SHP77 treated with DMSO at 0.1 percent for 48 hours (cell line): Measurements from ENCODE around the gene SASH1.
"Not testable (repeated sequence)": the region's sequence is repeated elsewhere in the genome, so short reads cannot be mapped to it uniquely, and the experiment has no call there.

ENCODE experiments used
- DNase-seq: peaks from one replicate; lab custom pipeline; 2025; lab: John Stamatoyannopoulos, UW

Gene SASH1

GRCh38 chr6:148370176-148370575 is 27.5 kb downstream of the SASH1 start:
- DNase-seq, result no peak

GRCh38 chr6:148374040-148374774 is 31.6 kb downstream of the SASH1 start:
- DNase-seq, result no peak

GRCh38 chr6:148375401-148375800 is 32.8 kb downstream of the SASH1 start:
- no peak for DNase-seq

GRCh38 chr6:148379481-148379880 is 36.8 kb downstream of the SASH1 start:
- DNase-seq, result no peak

- DNase-seq, result no peak
These were observed 37.5 kb downstream of the SASH1 start for GRCh38 chr6:148379966-148380713.

GRCh38 chr6:148382051-148382450 is 39.4 kb downstream of the SASH1 start:
- not testable (repeated sequence) for DNase-seq

GRCh38 chr6:148382861-148383260 is 40.2 kb downstream of the SASH1 start:
- DNase-seq, result no peak

- DNase-seq, result no peak
These were observed 41.2 kb downstream of the SASH1 start for GRCh38 chr6:148383658-148384368.

GRCh38 chr6:148385379-148385778 is 42.7 kb downstream of the SASH1 start:
- no peak for DNase-seq

- DNase-seq, result no peak
These were observed 45.9 kb downstream of the SASH1 start for GRCh38 chr6:148388521-148388920.

GRCh38 chr6:148389086-148389485 is 46.4 kb downstream of the SASH1 start:
- DNase-seq, result no peak

GRCh38 chr6:148389917-148390316 is 47.3 kb downstream of the SASH1 start:
- DNase-seq, result no peak

- DNase-seq, result not testable (repeated sequence)
These were observed 49.5 kb downstream of the SASH1 start for GRCh38 chr6:148392127-148392526.

GRCh38 chr6:148392671-148393070 is 50.0 kb downstream of the SASH1 start:
- DNase-seq, result no peak

GRCh38 chr6:148395583-148396101 is 53.0 kb downstream of the SASH1 start:
- DNase-seq, result no peak

- no peak for DNase-seq
These were observed 53.8 kb downstream of the SASH1 start for GRCh38 chr6:148396411-148396810.

- no peak for DNase-seq
These were observed 54.3 kb downstream of the SASH1 start for GRCh38 chr6:148396926-148397325.

- DNase-seq, result no peak
These were observed 55.6 kb downstream of the SASH1 start for GRCh38 chr6:148398244-148398643.

- no peak for DNase-seq
These were observed 56.0 kb downstream of the SASH1 start for GRCh38 chr6:148398678-148399077.

GRCh38 chr6:148401571-148401970 is 58.9 kb downstream of the SASH1 start:
- DNase-seq, result no peak

- DNase-seq, result no peak
These were observed 61.9 kb downstream of the SASH1 start for GRCh38 chr6:148404456-148405054.

- DNase-seq, result no peak
These were observed 63.3 kb downstream of the SASH1 start for GRCh38 chr6:148405894-148406293.
